GM12873 (cell line): ENCODE measurements around the gene PRODH.

Experiments
- CTCF ChIP-seq: IDR thresholded peaks from 2 replicates; pipeline ENCODE4 v1.5.1; 2012; ENCODE audit warnings: low read depth, mild to moderate bottlenecking, moderate library complexity, low read length, control low read depth; ENCODE audit not compliant: insufficient read depth; ENCODE audit errors: missing control alignments

PRODH gene

GRCh38 chr22:18954990-18955571, 19.0 kb upstream of the PRODH start:
- no peak for TF ChIP-seq CTCF

GRCh38 chr22:18954303-18954989, 18.4 kb upstream of the PRODH start:
- peak; percentile 79 for TF ChIP-seq CTCF

GRCh38 chr22:18952022-18952421, 15.9 kb upstream of the PRODH start:
- no peak for TF ChIP-seq CTCF

- TF ChIP-seq CTCF = no peak
These were observed 14.0 kb upstream of the PRODH start for GRCh38 chr22:18950141-18950540.

GRCh38 chr22:18947905-18948304, 11.8 kb upstream of the PRODH start:
- no peak for TF ChIP-seq CTCF

- no peak for TF ChIP-seq CTCF
These were observed 2.2 kb downstream of the PRODH start for GRCh38 chr22:18933914-18934313.

GRCh38 chr22:18931905-18932652, 4.0 kb downstream of the PRODH start:
- no peak for TF ChIP-seq CTCF
